ENCODE data around the gene SLC38A10.

SLC38A10 gene

GRCh38 chr17:81295676-81296381 lies 722 bp upstream of the SLC38A10 start:
- DNase-seq: peak; percentile 52

GRCh38 chr17:81294512-81295030 lies 536 bp downstream of the SLC38A10 start:
- DNase-seq: peak; percentile 21

GRCh38 chr17:81292450-81292849 lies 2.7 kb downstream of the SLC38A10 start:
- DNase-seq: no peak

- peak; percentile 81 for DNase-seq
Observed at GRCh38 chr17:81291662-81292061, 3.4 kb downstream of the SLC38A10 start.

- DNase-seq: no peak
Observed at GRCh38 chr17:81290230-81290629, 4.9 kb downstream of the SLC38A10 start.

- DNase-seq: no peak
Observed at GRCh38 chr17:81289627-81290026, 5.5 kb downstream of the SLC38A10 start.

- DNase-seq: no peak
Observed at GRCh38 chr17:81288715-81289114, 6.4 kb downstream of the SLC38A10 start.

GRCh38 chr17:81287741-81288430 lies 7.2 kb downstream of the SLC38A10 start:
- DNase-seq: no peak

GRCh38 chr17:81287152-81287551 lies 8.0 kb downstream of the SLC38A10 start:
- DNase-seq: no peak

GRCh38 chr17:81286491-81287145 lies 8.5 kb downstream of the SLC38A10 start:
- no peak for DNase-seq

- DNase-seq: no peak
Observed at GRCh38 chr17:81285894-81286293, 9.2 kb downstream of the SLC38A10 start.

GRCh38 chr17:81285179-81285878 lies 9.8 kb downstream of the SLC38A10 start:
- DNase-seq: peak; percentile 59

- DNase-seq: no peak
Observed at GRCh38 chr17:81282876-81283275, 12.2 kb downstream of the SLC38A10 start.

- DNase-seq: no peak
Observed at GRCh38 chr17:81282141-81282540, 13.0 kb downstream of the SLC38A10 start.

GRCh38 chr17:81280571-81280970 lies 14.5 kb downstream of the SLC38A10 start:
- DNase-seq: no peak

- no peak for DNase-seq
Observed at GRCh38 chr17:81279278-81280275, 15.5 kb downstream of the SLC38A10 start.

- no peak for DNase-seq
Observed at GRCh38 chr17:81278831-81279230, 16.3 kb downstream of the SLC38A10 start.

- no peak for DNase-seq
Observed at GRCh38 chr17:81277946-81278693, 17.0 kb downstream of the SLC38A10 start.

GRCh38 chr17:81277421-81277820 lies 17.7 kb downstream of the SLC38A10 start:
- no peak for DNase-seq

- DNase-seq: no peak
Observed at GRCh38 chr17:81276781-81277180, 18.3 kb downstream of the SLC38A10 start.

- no peak for DNase-seq
Observed at GRCh38 chr17:81274471-81274855, 20.6 kb downstream of the SLC38A10 start.
